HG02981 (cell line): ENCODE measurements around the gene CCDC124.
"Not testable (repeated sequence)": the region's sequence is repeated elsewhere in the genome, so short reads cannot be mapped to it uniquely, and the experiment has no call there.

ENCODE experiments used
- ATAC-seq: cut with Tn5 transposase; IDR thresholded peaks from one replicate; pipeline ENCODE4 v1.9.1; 2021; ENCODE audit warnings: mild to moderate bottlenecking, moderate library complexity; ENCODE audit not compliant: unreplicated experiment

The CCDC124 gene

GRCh38 chr19:17977488-17977887 lies 44.7 kb downstream of the CCDC124 start:
- no peak for ATAC-seq

- no peak for ATAC-seq
These were observed 48.8 kb downstream of the CCDC124 start for GRCh38 chr19:17981611-17982010.

- ATAC-seq: no peak
These were observed 49.6 kb downstream of the CCDC124 start for GRCh38 chr19:17982430-17982829.

- no peak for ATAC-seq
These were observed 52.4 kb downstream of the CCDC124 start for GRCh38 chr19:17985037-17985818.

GRCh38 chr19:17986569-17986968 lies 53.8 kb downstream of the CCDC124 start:
- ATAC-seq: not testable (repeated sequence)

GRCh38 chr19:17988161-17988560 lies 55.3 kb downstream of the CCDC124 start:
- no peak for ATAC-seq

DNA sequence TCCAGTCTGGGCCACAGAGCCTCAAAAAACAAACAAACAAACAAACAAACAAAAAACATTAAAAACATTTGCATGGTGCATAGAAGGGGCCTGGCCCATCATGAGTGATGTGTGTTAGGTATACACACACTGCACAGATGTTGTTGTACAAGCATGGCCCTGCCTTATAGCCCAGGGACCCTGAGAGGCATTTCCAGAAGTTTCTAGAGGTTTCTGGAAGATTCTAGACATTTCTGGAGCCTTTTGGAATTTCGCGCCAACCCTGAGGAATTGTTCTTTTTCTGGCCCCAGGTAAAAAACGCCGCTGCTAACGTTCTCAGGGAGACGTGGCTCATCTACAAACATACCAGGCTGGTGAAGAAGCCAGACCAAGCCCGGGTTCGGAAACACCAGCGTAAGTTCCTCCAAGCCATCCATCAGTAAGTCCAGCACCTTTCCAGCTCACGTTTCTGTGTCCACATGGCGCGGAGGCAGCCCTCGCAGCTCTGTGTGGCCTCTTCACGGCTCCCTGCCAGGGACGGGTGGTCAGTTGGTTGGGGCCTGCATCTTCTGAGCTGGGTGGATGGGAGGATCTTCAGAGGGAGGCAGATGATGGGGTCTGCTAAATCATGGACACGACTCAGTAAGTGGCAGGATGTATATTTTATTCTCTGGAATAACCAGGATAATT lies 56.7 kb downstream of the CCDC124 start:
- ATAC-seq: no peak

GRCh38 chr19:17993076-17993813 lies 60.4 kb downstream of the CCDC124 start:
- no peak for ATAC-seq
